Neuronal stem cell (in vitro differentiated cells): ENCODE measurements around the gene LCK.

Source experiments
- DNase-seq: peaks from one replicate; pipeline ENCODE4 v3.0.0-alpha.2; 2013; ENCODE audit warnings: low spot score
- H2AFZ ChIP-seq: one replicate; pipeline ENCODE4 v1.6.1; 2013; ENCODE audit warnings: mild to moderate bottlenecking, low read length, inconsistent platforms
- H2AK5ac ChIP-seq: 2 replicates; pipeline ENCODE4 v1.6.1; 2013; ENCODE audit warnings: low read depth, mild to moderate bottlenecking, inconsistent platforms, low read length, moderate library complexity, mixed read lengths
- H2BK120ac ChIP-seq: 2 replicates; pipeline ENCODE4 v1.6.1; 2013; ENCODE audit warnings: low read depth, mild to moderate bottlenecking, inconsistent platforms, low read length, moderate library complexity, mixed read lengths
- H2BK12ac ChIP-seq: one replicate; pipeline ENCODE4 v1.6.1; 2013; ENCODE audit warnings: low read length, inconsistent platforms
- H2BK15ac ChIP-seq: 2 replicates; pipeline ENCODE4 v1.6.1; 2013; ENCODE audit warnings: mild to moderate bottlenecking, low read length, inconsistent platforms, mixed read lengths
- H2BK5ac ChIP-seq: one replicate; pipeline ENCODE4 v1.6.1; 2013; ENCODE audit warnings: inconsistent platforms, mild to moderate bottlenecking, low read length, moderate library complexity
- H3K14ac ChIP-seq: one replicate; pipeline ENCODE4 v1.6.1; 2013; ENCODE audit warnings: low read length, inconsistent platforms
- H3K18ac ChIP-seq: 2 replicates; pipeline ENCODE4 v1.6.1; 2013; ENCODE audit warnings: low read length, inconsistent platforms
- H3K23ac ChIP-seq: 2 replicates; pipeline ENCODE4 v1.6.1; 2013; ENCODE audit warnings: low read depth, mild to moderate bottlenecking, mixed read lengths, low read length, inconsistent platforms; ENCODE audit not compliant: poor library complexity
- H3K27ac ChIP-seq: replicated peaks from 3 replicates; pipeline ENCODE4 v1.5.1; 2013; ENCODE audit warnings: low read length, inconsistent platforms
- H3K27me3 ChIP-seq, 3 experiments: 2 replicates each; pipeline ENCODE4 v1.6.1; 2013; ENCODE audit warnings: low read length in 3 of 3, mild to moderate bottlenecking in 2 of 3, inconsistent platforms in 1 of 3, low read depth in 1 of 3, mixed read lengths in 1 of 3, moderate library complexity in 1 of 3; ENCODE audit not compliant: control insufficient read depth in 3 of 3, insufficient read depth in 3 of 3
- H3K36me3 ChIP-seq, 2 donors: replicated peaks in 1 of 2; 2 replicates each; pipeline ENCODE4 v1.6.1; 2013; ENCODE audit warnings: low read length in 2 of 2; ENCODE audit not compliant: control insufficient read depth in 2 of 2, insufficient read depth in 2 of 2
- H3K4ac ChIP-seq: 2 replicates; pipeline ENCODE4 v1.6.1; 2013; ENCODE audit warnings: inconsistent platforms, mild to moderate bottlenecking, low read length, moderate library complexity
- H3K4me1 ChIP-seq, 2 donors: 1 replicate in 1 of 2; 2 replicates in 1 of 2; pipeline ENCODE4 v1.6.1; 2013; ENCODE audit warnings: low read length in 2 of 2, low read depth in 1 of 2; ENCODE audit not compliant: control insufficient read depth in 2 of 2, insufficient read depth in 1 of 2
- H3K4me2 ChIP-seq: one replicate; pipeline ENCODE4 v1.6.1; 2013; ENCODE audit warnings: mild to moderate bottlenecking, low read length, inconsistent platforms; ENCODE audit not compliant: insufficient read depth, poor library complexity, severe bottlenecking
- H3K4me3 ChIP-seq, 2 donors: 2 replicates each; pipeline ENCODE4 v1.5.1; 2013; ENCODE audit warnings: low read length in 2 of 2, mild to moderate bottlenecking in 2 of 2, inconsistent platforms in 1 of 2, moderate library complexity in 1 of 2
- H3K79me1 ChIP-seq: one replicate; pipeline ENCODE4 v1.6.1; 2013; ENCODE audit warnings: low read depth, mild to moderate bottlenecking, inconsistent platforms, low read length, moderate library complexity
- H3K9ac ChIP-seq: one replicate; pipeline ENCODE4 v1.6.1; 2013; ENCODE audit warnings: mild to moderate bottlenecking, low read depth, low read length, inconsistent platforms; ENCODE audit not compliant: poor library complexity
- H3K9me3 ChIP-seq, 2 donors: replicated peaks in 1 of 2; 2 replicates each; pipeline versions ENCODE3 to v1.6.1; 2013; ENCODE audit warnings: low read length in 2 of 2, mild to moderate bottlenecking in 2 of 2, inconsistent platforms in 1 of 2, low read depth in 1 of 2, mixed read lengths in 1 of 2, moderate library complexity in 1 of 2; ENCODE audit not compliant: control insufficient read depth in 2 of 2, insufficient read depth in 1 of 2
- H4K8ac ChIP-seq: one replicate; pipeline ENCODE4 v1.6.1; 2013; ENCODE audit warnings: low read depth, mild to moderate bottlenecking, inconsistent platforms, low read length, moderate library complexity
- H4K91ac ChIP-seq: one replicate; pipeline ENCODE4 v1.6.1; 2013; ENCODE audit warnings: low read length, low read depth, mild to moderate bottlenecking, inconsistent platforms; ENCODE audit not compliant: poor library complexity
- WGBS, 2 donors: extraction: QIAGEN DNeasy Blood & Tissue Kit; methylation state at CpG; one replicate each; pipeline ENCODE4 v1.1.7; 2013; ENCODE audit warnings: missing lambda C conversion rate in 2 of 2, mixed read lengths in 1 of 2; ENCODE audit not compliant: insufficient read length in 2 of 2, insufficient replicate concordance in 1 of 2; ENCODE audit errors: extremely low coverage in 2 of 2; 5-methylcytosine and 5-hydroxymethylcytosine counted together

LCK gene

GRCh38 chr1:32333251-32333963 lies 82.3 kb downstream of the LCK start:
- peaks cover 28 to 32% of the 10 kb centered on the region in 2 donors for H3K4me1 ChIP-seq
- no peak overlapping the region for H3K4me2 ChIP-seq
- no peak overlapping the region for H2AK5ac ChIP-seq
- H3K36me3 ChIP-seq, result peaks cover 50 to 67% of the 10 kb centered on the region in 2 donors
- peak overlapping the region in 1 of 2 donors; percentile 82 for H3K4me3 ChIP-seq
- H2BK120ac ChIP-seq, result no peak overlapping the region
- H2BK5ac ChIP-seq, result no peak overlapping the region
- no peak overlapping the region for H3K23ac ChIP-seq
- no peak overlapping the region for H3K9ac ChIP-seq
- no CpG with 5 or more reads among the region's 3 CpGs for WGBS, 2 donors
- no peak overlapping the region for H4K91ac ChIP-seq
- peaks cover 0 to 2% of the 10 kb centered on the region in 2 donors for H3K9me3 ChIP-seq
- no peak overlapping the region for H3K14ac ChIP-seq
- H2BK15ac ChIP-seq, result no peak overlapping the region
- no peak overlapping the region for H3K4ac ChIP-seq
- peaks cover 2% of the 10 kb centered on the region for H3K79me1 ChIP-seq
- H3K27ac ChIP-seq, result no peak overlapping the region
- H4K8ac ChIP-seq, result no peak overlapping the region
- H3K18ac ChIP-seq, result no peak overlapping the region
- H2AFZ ChIP-seq, result no peak overlapping the region
- H2BK12ac ChIP-seq, result no peak overlapping the region
- H3K27me3 ChIP-seq, result no peaks in the 10 kb centered on the region
- DNase-seq, result no peak

GRCh38 chr1:32334274-32334861 lies 83.3 kb downstream of the LCK start:
- Histone ChIP-seq H3K4me3 (peak overlapping the region; percentile 82 to 98), H2BK15ac (no peak overlapping the region), H2BK120ac (no peak overlapping the region), H2AFZ (no peak overlapping the region), H2AK5ac (peak overlapping the region; percentile 77), H3K4me2 (peak overlapping the region; percentile 72), H3K14ac (no peak overlapping the region), H3K79me1 (peaks cover 2% of the 10 kb centered on the region), H3K4ac (no peak overlapping the region), H3K23ac (peak overlapping the region; percentile 56), H4K8ac (no peak overlapping the region), H3K27ac (peak overlapping the region; percentile 66), H3K27me3 (no peaks in the 10 kb centered on the region), H3K9me3 (peaks cover 0 to 2% of the 10 kb centered on the region in 2 donors), H3K9ac (peak overlapping the region; percentile 96), H4K91ac (peak overlapping the region; percentile 28), H3K4me1 (peaks cover 33 to 38% of the 10 kb centered on the region in 2 donors), H3K36me3 (peaks cover 46 to 58% of the 10 kb centered on the region in 2 donors), H2BK5ac (peak overlapping the region; percentile 88), H2BK12ac (no peak overlapping the region), H3K18ac (peak overlapping the region; percentile 80)
- no peak for DNase-seq
- WGBS, 2 donors, result no CpG with 5 or more reads among the region's 9 CpGs

- H3K27me3 ChIP-seq, result no peaks in the 10 kb centered on the region
- H3K4me1 ChIP-seq, result peaks cover 33 to 38% of the 10 kb centered on the region in 2 donors
- H3K9ac ChIP-seq, result peak overlapping the region; percentile 96
- no CpG with 5 or more reads among the region's 46 CpGs for WGBS, 2 donors
- H2AFZ ChIP-seq, result no peak overlapping the region
- H3K4me3 ChIP-seq, result peak overlapping the region; percentile 82 to 98
- peak overlapping the region; percentile 72 for H3K4me2 ChIP-seq
- peaks cover 40 to 51% of the 10 kb centered on the region in 2 donors for H3K36me3 ChIP-seq
- H2BK120ac ChIP-seq, result no peak overlapping the region
- peak overlapping the region; percentile 55 for H3K4ac ChIP-seq
- H3K27ac ChIP-seq, result peak overlapping the region; percentile 66
- no peak overlapping the region for H4K91ac ChIP-seq
- H3K14ac ChIP-seq, result peak overlapping the region; percentile 65
- H3K18ac ChIP-seq, result peak overlapping the region; percentile 95
- H4K8ac ChIP-seq, result no peak overlapping the region
- peaks cover 0 to 2% of the 10 kb centered on the region in 2 donors for H3K9me3 ChIP-seq
- peak overlapping the region; percentile 56 for H3K23ac ChIP-seq
- peaks cover 2% of the 10 kb centered on the region for H3K79me1 ChIP-seq
- H2BK15ac ChIP-seq, result no peak overlapping the region
- no peak overlapping the region for H2BK12ac ChIP-seq
- H2AK5ac ChIP-seq, result peak overlapping the region; percentile 77
- peak overlapping the region; percentile 88 for H2BK5ac ChIP-seq
- DNase-seq, result no peak
Observed at GRCh38 chr1:32334864-32335534, 83.9 kb downstream of the LCK start.

- Histone ChIP-seq H3K9ac (no peak overlapping the region), H3K18ac (peak overlapping the region; percentile 95), H2BK5ac (peak overlapping the region; percentile 88), H3K27ac (peak overlapping the region; percentile 66), H2BK12ac (no peak overlapping the region), H4K91ac (no peak overlapping the region), H3K4me1 (peaks cover 33 to 38% of the 10 kb centered on the region in 2 donors), H2AK5ac (peak overlapping the region; percentile 77), H2BK15ac (no peak overlapping the region), H3K4ac (no peak overlapping the region), H3K14ac (no peak overlapping the region), H3K23ac (no peak overlapping the region), H3K36me3 (peaks cover 36 to 47% of the 10 kb centered on the region in 2 donors), H3K4me2 (peak overlapping the region; percentile 72), H4K8ac (no peak overlapping the region), H3K79me1 (peaks cover 2% of the 10 kb centered on the region), H2BK120ac (no peak overlapping the region), H3K9me3 (peaks cover 0 to 2% of the 10 kb centered on the region in 2 donors), H3K27me3 (no peaks in the 10 kb centered on the region), H3K4me3 (peak overlapping the region; percentile 82 to 98), H2AFZ (no peak overlapping the region)
- no CpG with 5 or more reads among the region's 34 CpGs for WGBS, 2 donors
- no peak for DNase-seq
Observed at GRCh38 chr1:32335535-32335789, 84.4 kb downstream of the LCK start.
